ENCODE data around the gene SLCO2A1. TPM values are rescaled to one million over a fixed set of nuclear protein-coding genes. Genes with fewer than 3 reads are reported as not detected.

SLCO2A1 gene
- total and polyA plus RNA-seq, 2 donors (not counting 1 experiment from before 2014, with no cell fraction given): not detected

GRCh38 chr3:134029256-134029733, 430 bp downstream of the SLCO2A1 start:
- peak overlapping the region; percentile 22 for H2AFZ ChIP-seq (ENCODE audit: insufficient read depth, low read depth, low read length, poor library complexity, severe bottlenecking)
- no peak for TF ChIP-seq CTCF (IDR thresholded peaks at IDR 0.05)
- TF ChIP-seq EZH2 (IDR thresholded peaks at IDR 0.05; ENCODE audit: borderline replicate concordance, insufficient read depth, low read depth, low read length, poor library complexity, severe bottlenecking): no peak
- intact Hi-C loops (cut with micrococcal nuclease): no loop called here
- peak overlapping the region; percentile 62 for H3K4me3 Mint-ChIP-seq
- no peak overlapping the region for H3K9ac ChIP-seq (ENCODE audit: low read length)
- no peaks in the 10 kb centered on the region for H3K79me2 ChIP-seq (ENCODE audit: control insufficient read depth, insufficient read depth, low read length)
- DNase-seq (no peak), ATAC-seq (ENCODE audit: low read depth) (no peak)
- no peaks in the 10 kb centered on the region for H4K20me1 ChIP-seq (ENCODE audit: control insufficient read depth, insufficient read depth, low read length, poor library complexity, severe bottlenecking)
- ChIA-PET POLR2A (no interaction called here), CTCF (no interaction called here)
- WGBS (ENCODE audit: insufficient coverage): 3% methylated on average over 43 of the region's 43 CpGs
- H3K4me2 ChIP-seq (replicated peaks; ENCODE audit: low read depth, low read length, poor library complexity, severe bottlenecking): peak overlapping the region; percentile 62
- H3K9me3 ChIP-seq (ENCODE audit: control extremely low read depth in 1 of 3, control insufficient read depth in 2 of 3, insufficient read depth in 1 of 3, low read length in 2 of 3): peaks cover 0 to 4% (median 0%) of the 10 kb centered on the region in 3 donors
- H3K4me1 Mint-ChIP-seq: peaks cover 2% of the 10 kb centered on the region
- H3K4me3 ChIP-seq (ENCODE audit: control extremely low read depth in 1 of 5, extremely low read depth in 1 of 5, insufficient read depth in 1 of 5, low read depth in 2 of 5, low read length in 4 of 5): no peak overlapping the region
- no peak overlapping the region for H3K27ac Mint-ChIP-seq
- no peak overlapping the region for H3K27ac ChIP-seq (ENCODE audit: low read length in 2 of 2)
- no peaks in the 10 kb centered on the region for H3K9me3 Mint-ChIP-seq (ENCODE audit: insufficient read depth)
- peaks cover 0 to 5% of the 10 kb centered on the region in 2 donors for H3K4me1 ChIP-seq (ENCODE audit: control insufficient read depth in 2 of 2, insufficient read depth in 2 of 2, low read length in 2 of 2)
- peaks cover 62% of the 10 kb centered on the region for H3K27me3 Mint-ChIP-seq
- no peaks in the 10 kb centered on the region for H3K36me3 ChIP-seq (replicated peaks in 1 of 2; ENCODE audit: control extremely low read depth in 1 of 2, control insufficient read depth in 1 of 2, extremely low read depth in 1 of 2, insufficient read depth in 2 of 2, low read length in 1 of 2)
- H3K27me3 ChIP-seq (replicated peaks in 1 of 4; ENCODE audit: control extremely low read depth in 1 of 4, control insufficient read depth in 3 of 4, insufficient read depth in 4 of 4, low read length in 3 of 4): peaks cover 0 to 22% (median 17%) of the 10 kb centered on the region in 4 experiments

GRCh38 chr3:134028486-134029255, 1.1 kb downstream of the SLCO2A1 start:
- Mint-ChIP-seq H3K4me1 (peaks cover 2% of the 10 kb centered on the region), H3K9me3 (ENCODE audit: insufficient read depth) (no peaks in the 10 kb centered on the region), H3K27me3 (peaks cover 58% of the 10 kb centered on the region), H3K27ac (no peak overlapping the region), H3K4me3 (peak overlapping the region; percentile 62)
- no peak overlapping the region for H3K27ac ChIP-seq (ENCODE audit: low read length in 2 of 2)
- H3K27me3 ChIP-seq (replicated peaks in 1 of 4; ENCODE audit: control extremely low read depth in 1 of 4, control insufficient read depth in 3 of 4, insufficient read depth in 4 of 4, low read length in 3 of 4): peaks cover 0 to 22% (median 17%) of the 10 kb centered on the region in 4 experiments
- no peaks in the 10 kb centered on the region for H4K20me1 ChIP-seq (ENCODE audit: control insufficient read depth, insufficient read depth, low read length, poor library complexity, severe bottlenecking)
- WGBS (ENCODE audit: insufficient coverage): 43% methylated on average over 20 of the region's 23 CpGs
- H3K4me1 ChIP-seq (ENCODE audit: control insufficient read depth in 2 of 2, insufficient read depth in 2 of 2, low read length in 2 of 2): peaks cover 0 to 5% of the 10 kb centered on the region in 2 donors
- no peak overlapping the region for H3K9ac ChIP-seq (ENCODE audit: low read length)
- CTCF ChIA-PET: no interaction called here
- H3K4me3 ChIP-seq (ENCODE audit: control extremely low read depth in 1 of 5, extremely low read depth in 1 of 5, insufficient read depth in 1 of 5, low read depth in 2 of 5, low read length in 4 of 5): no peak overlapping the region
- peak overlapping the region; percentile 22 for H2AFZ ChIP-seq (ENCODE audit: insufficient read depth, low read depth, low read length, poor library complexity, severe bottlenecking)
- no peaks in the 10 kb centered on the region for H3K36me3 ChIP-seq (replicated peaks in 1 of 2; ENCODE audit: control extremely low read depth in 1 of 2, control insufficient read depth in 1 of 2, extremely low read depth in 1 of 2, insufficient read depth in 2 of 2, low read length in 1 of 2)
- intact Hi-C loops (cut with micrococcal nuclease): no loop called here
- H3K9me3 ChIP-seq (ENCODE audit: control extremely low read depth in 1 of 3, control insufficient read depth in 2 of 3, insufficient read depth in 1 of 3, low read length in 2 of 3): peaks cover 0 to 4% (median 0%) of the 10 kb centered on the region in 3 donors
- ATAC-seq (ENCODE audit: low read depth) (no peak), DNase-seq (no peak)
- TF ChIP-seq CTCF (IDR thresholded peaks at IDR 0.05) (no peak), EZH2 (IDR thresholded peaks at IDR 0.05; ENCODE audit: borderline replicate concordance, insufficient read depth, low read depth, low read length, poor library complexity, severe bottlenecking) (no peak)
- POLR2A ChIA-PET: no interaction called here
- no peaks in the 10 kb centered on the region for H3K79me2 ChIP-seq (ENCODE audit: control insufficient read depth, insufficient read depth, low read length)
- H3K4me2 ChIP-seq (replicated peaks; ENCODE audit: low read depth, low read length, poor library complexity, severe bottlenecking): no peak overlapping the region
